HG03095 (cell line): Measurements from ENCODE around the gene PREX1.

Source experiments
- ATAC-seq: cut with Tn5 transposase; IDR thresholded peaks from one replicate; pipeline ENCODE4 v1.9.1; 2021; ENCODE audit warnings: moderate library complexity; ENCODE audit not compliant: unreplicated experiment

PREX1 gene

GRCh38 chr20:48738094-48738398, 89.8 kb downstream of the PREX1 start:
- ATAC-seq: no peak

GRCh38 chr20:48737434-48738093, 90.2 kb downstream of the PREX1 start:
- no peak for ATAC-seq

DNA sequence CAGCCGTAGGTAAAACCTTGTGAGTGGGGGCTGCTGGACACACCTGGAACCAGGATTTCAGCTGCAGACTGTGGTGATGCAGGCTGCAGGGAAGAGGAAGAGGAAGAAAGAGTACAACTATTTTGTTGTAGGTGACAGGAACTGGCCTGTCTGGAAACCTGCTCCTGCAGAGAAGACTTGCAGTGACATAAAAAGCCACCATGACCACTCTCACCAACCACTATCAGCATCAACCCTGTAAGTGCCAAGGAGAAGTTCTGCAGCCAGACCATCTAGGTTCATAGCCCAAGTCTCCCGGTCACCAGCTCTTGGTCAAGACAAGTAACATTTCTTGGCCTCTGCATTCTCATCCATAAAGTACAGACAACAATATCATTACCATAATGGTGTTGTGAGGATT, 91.2 kb downstream of the PREX1 start:
- ATAC-seq: no peak

DNA sequence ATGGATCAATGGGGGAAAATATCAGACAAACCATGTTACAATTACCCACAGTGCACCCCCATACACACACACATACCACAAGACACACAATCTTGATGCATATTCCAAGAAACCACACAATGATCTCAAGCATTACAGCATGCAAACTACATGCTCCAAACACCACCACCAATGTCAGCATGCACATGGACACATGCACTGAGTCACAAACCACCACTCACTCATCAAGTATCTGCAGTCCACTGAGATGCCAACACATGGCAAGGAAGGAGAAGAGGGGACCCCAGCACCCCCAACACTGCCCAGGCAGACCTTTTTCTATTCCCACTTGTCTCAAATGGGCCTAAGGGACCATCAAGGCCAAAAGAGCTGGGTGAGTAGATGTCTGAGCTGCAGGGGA, 91.6 kb downstream of the PREX1 start:
- no peak for ATAC-seq

GRCh38 chr20:48735112-48735511, 92.7 kb downstream of the PREX1 start:
- ATAC-seq: no peak

DNA sequence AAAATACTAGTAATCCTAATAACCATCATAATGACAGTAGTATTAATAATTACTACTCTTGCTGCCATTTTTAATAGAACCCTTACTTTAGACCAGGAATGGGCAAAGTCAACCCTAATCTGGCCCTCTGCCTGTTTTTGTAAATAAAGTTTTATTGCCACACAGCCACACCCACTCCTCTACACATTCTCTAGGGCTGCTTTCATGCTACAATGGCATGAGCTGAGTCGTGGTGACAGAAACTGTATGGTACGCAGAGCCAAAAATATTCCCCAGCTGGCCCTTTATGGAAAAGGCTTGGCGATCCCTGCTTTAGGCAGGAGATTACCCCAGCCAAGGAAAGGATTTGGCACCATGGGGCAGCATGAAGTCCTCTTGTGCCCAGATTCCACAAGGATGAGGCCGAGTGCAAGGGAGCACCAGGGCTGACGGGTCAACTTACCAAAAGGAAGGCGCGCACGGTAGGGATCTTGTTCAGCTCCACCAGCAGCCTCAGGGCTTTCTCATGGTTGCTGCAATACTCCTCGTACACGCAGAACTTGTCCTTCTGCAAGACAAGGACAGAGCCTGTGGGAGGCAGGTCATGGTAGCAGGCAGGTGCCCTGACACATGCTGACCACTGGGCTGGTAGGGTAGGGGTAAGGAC, 93.6 kb downstream of the PREX1 start:
- no peak for ATAC-seq

- no peak for ATAC-seq
These were observed 94.5 kb downstream of the PREX1 start for GRCh38 chr20:48733296-48733790.

- no peak for ATAC-seq
These were observed 95.5 kb downstream of the PREX1 start for GRCh38 chr20:48732081-48732829.

- no peak for ATAC-seq
These were observed 96.3 kb downstream of the PREX1 start for GRCh38 chr20:48731536-48731935.

DNA sequence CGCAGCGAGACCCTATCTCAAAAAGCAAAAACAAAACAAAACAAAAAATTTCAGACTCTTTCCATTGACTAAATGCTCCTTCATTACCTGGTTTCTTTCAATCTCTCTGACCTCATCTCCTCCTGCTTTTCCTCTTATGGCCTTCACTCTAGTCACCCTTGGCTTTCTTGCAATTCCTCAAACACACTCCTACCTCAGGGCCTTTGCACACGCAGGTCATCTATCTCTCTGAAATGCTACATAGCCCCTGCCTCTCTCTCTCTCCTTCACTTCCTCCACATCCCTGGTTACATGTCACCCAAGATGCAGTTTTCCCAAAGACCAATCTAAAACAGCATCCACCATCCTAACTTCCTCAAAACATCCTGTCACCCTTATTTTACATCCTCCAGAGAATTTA, 96.8 kb downstream of the PREX1 start:
- no peak for ATAC-seq

DNA sequence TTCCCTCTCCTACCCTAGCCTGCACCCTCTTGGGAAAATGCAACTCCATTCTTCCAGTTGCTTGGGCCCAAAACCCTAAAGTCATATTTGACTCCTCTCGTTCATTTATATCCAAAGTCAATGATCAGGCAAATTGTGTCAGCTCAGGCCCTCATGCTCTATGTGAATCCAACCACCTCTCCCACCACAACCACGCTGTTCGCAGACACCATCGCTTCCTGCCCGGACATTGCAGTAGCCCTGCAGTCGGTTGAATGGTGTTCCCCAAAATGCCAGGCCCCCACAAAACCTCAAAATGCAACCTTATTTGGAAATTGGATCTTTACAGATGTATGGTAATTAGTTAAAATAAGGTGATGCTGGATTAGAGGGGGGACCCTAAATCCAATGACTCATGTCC, 98.3 kb downstream of the PREX1 start:
- ATAC-seq: no peak

GRCh38 chr20:48728042-48728825, 99.6 kb downstream of the PREX1 start:
- no peak for ATAC-seq

GRCh38 chr20:48727226-48727625, 100.6 kb downstream of the PREX1 start:
- ATAC-seq: no peak

DNA sequence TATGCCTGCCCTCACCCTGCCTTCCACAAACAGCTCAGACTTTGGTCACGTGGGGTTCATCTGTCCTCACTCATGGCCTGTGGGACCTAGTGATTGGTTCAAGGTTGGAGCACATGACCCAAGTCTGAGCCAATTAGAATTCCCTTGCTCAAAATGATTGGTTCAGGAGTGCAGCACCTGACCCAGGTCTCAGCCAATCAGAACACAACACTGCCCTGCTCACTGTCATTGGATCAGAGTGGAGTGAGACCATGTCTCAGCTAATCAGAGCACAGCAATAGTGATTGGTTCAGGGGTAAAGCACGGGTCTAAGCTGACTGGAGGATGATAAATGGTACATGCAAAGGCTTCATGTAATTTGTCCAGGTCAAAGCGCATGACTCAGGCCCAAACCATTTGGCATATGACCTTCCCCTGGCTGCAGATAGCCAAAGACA, 102.2 kb downstream of the PREX1 start:
- ATAC-seq: no peak

GRCh38 chr20:48724891-48725554, 102.8 kb downstream of the PREX1 start:
- ATAC-seq: no peak

DNA sequence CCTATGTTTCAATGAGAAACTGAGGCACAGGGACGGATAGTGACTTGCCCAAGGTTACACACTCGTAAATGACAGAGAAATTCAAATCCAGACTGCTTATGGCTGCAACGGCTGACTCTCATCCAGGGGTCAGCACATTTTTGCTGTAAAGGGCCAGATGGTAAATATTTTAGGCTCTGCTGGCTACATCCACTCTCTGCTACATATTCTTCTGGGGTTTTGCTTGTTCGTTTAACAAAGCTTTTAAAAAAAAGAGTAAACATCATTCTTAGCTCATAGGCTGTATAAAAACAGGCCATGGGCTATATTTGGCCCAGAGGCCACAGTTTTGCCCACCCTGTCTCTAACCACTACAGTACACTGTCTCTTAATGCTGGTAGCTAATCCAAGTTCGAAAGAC, 103.4 kb downstream of the PREX1 start:
- no peak for ATAC-seq

DNA sequence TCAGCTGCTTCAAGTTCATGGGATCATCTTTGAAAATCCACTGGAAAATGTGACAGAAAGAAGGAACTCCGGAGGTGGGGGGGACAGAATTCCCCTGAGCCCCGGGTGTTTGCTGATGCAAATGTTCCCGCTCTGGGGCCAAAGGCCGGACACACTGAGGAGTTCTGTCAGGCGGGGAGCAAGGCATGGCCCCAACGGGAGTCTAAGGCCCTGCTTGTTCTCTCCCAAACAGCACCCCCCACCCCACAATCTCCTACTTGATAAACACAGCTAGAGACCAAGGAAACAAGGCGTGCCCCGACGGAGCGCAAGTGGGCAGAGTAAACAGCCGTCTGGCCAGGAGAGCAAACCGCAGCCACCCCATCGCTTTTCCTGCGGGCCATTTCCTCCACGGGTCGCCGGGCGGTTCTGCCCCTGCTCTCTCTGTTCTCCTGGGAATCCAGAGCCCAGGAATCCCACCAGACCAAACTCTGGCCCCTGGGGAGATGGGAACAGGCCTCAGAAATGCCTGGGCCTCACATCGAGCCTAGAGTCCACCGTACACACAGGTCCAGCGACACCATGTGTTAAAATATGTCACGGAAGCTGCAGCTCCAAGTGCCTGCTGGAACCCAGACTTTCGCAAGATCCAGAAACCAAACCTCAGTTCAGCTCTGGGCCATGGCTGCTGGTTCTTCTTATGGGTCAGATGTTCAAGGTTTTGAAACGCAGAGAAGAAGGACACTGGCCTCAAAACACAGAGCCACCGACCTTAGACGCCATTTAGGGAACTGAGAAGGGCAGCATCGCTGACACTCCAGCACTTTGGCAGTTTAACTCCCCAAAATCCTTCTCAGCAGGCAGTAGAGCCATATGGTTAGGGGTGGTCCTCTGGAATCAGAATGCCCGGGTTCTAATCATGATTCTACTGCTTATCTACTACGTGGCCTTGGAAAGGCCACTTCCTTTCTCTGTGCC, 104.2 kb downstream of the PREX1 start:
- ATAC-seq: no peak

DNA sequence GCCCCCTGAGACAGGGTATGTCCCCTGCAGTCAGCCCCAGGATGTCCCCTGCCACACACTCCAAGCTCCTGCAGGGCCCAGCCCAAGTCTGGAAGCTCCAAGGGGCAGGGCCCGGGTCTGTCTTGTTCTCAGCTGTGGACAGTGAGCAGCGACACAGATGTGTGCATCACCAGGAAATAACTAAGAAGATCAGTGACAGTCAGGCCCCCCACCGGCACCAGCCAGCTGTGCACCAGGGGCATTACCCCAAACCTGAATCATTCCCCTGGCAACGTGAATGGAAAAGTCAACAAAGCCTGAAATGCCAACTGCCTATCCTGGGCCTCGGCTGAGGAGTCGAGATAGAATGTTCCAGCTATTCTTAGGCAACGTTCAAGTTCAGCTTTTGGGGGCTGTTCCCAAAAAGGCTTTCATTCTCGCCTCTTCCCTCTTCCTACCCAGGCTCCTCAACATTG, 105.0 kb downstream of the PREX1 start:
- ATAC-seq: no peak

DNA sequence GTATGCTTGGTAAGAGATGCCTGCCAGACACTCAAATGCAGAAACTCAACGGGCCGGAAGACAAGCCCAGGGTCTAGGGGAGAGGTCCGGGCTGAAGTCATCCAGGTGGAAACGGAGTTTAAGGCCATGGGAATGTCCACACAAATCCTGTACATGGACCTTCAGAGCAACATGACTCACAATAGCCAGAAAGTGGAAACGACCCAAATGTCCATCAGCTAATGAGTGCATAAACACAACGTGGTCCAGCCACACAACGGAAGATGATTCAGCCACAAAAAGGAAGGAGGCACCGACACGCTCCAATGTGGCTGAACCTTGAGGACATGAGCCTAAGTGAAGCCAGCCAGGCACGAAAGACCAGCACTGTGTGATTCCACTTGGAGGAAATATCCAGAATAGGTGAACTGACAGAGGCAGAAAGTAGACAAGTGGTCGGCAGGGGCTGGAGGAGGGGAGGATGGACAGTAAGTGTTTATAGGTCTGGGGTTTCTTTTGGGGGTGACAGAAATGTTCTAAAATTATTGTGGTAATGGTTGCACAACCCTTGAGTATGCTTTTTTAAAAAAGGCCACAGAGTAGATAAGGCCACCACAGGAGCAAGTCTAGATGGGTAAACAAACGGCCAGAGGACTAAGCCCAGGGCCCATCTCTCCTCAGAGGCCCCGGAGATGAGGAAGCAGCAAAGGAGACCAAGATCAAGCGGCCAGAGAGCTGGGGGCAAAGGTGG, 105.6 kb downstream of the PREX1 start:
- no peak for ATAC-seq
